HG03280 (cell line): ENCODE measurements around the gene CCR3.

Experiments used
- ATAC-seq: cut with Tn5 transposase; IDR thresholded peaks from one replicate; pipeline ENCODE4 v1.9.1; 2021; ENCODE audit warnings: mild to moderate bottlenecking, moderate library complexity; ENCODE audit not compliant: unreplicated experiment

Gene CCR3

GRCh38 chr3:46270474-46270873 is 28.2 kb downstream of the CCR3 start:
- no peak for ATAC-seq

GRCh38 chr3:46271209-46271745 is 29.0 kb downstream of the CCR3 start:
- ATAC-seq: no peak

- ATAC-seq: no peak
These were observed 29.8 kb downstream of the CCR3 start for GRCh38 chr3:46272028-46272451.

GRCh38 chr3:46276497-46277099 is 34.3 kb downstream of the CCR3 start:
- peak; percentile 74 for ATAC-seq

- no peak for ATAC-seq
These were observed 35.2 kb downstream of the CCR3 start for GRCh38 chr3:46277476-46277875.

GRCh38 chr3:46278816-46279672 is 36.8 kb downstream of the CCR3 start:
- no peak for ATAC-seq

- no peak for ATAC-seq
These were observed 38.0 kb downstream of the CCR3 start for GRCh38 chr3:46280105-46280797.

GRCh38 chr3:46281551-46281950 is 39.3 kb downstream of the CCR3 start:
- ATAC-seq: no peak

- no peak for ATAC-seq
These were observed 39.8 kb downstream of the CCR3 start for GRCh38 chr3:46282041-46282440.

GRCh38 chr3:46282696-46283095 is 40.4 kb downstream of the CCR3 start:
- ATAC-seq: no peak

- no peak for ATAC-seq
These were observed 41.7 kb downstream of the CCR3 start for GRCh38 chr3:46283881-46284450.

GRCh38 chr3:46284981-46285683 is 42.9 kb downstream of the CCR3 start:
- ATAC-seq: no peak

GRCh38 chr3:46285931-46286619 is 43.8 kb downstream of the CCR3 start:
- no peak for ATAC-seq

GRCh38 chr3:46286947-46287565 is 44.8 kb downstream of the CCR3 start:
- no peak for ATAC-seq

- ATAC-seq: no peak
These were observed 47.3 kb downstream of the CCR3 start for GRCh38 chr3:46289551-46289950.

GRCh38 chr3:46289966-46290365 is 47.7 kb downstream of the CCR3 start:
- no peak for ATAC-seq

GRCh38 chr3:46291046-46291445 is 48.8 kb downstream of the CCR3 start:
- ATAC-seq: no peak

GRCh38 chr3:46293035-46293724 is 50.9 kb downstream of the CCR3 start:
- ATAC-seq: no peak
